Liver (tissue), 9 donors: ENCODE data around the gene ANKRD6. TPM values are rescaled to one million over a fixed set of nuclear protein-coding genes. Genes with fewer than 3 reads are reported as not detected.

Experiments used
- DNase-seq: peaks from one replicate; pipeline ENCODE4 v3.0.0-alpha.2; 2017; ENCODE audit warnings: low spot score
- H3K27ac ChIP-seq, 2 donors: one replicate each; pipeline ENCODE4 v1.7.0; 2013; ENCODE audit warnings: inconsistent platforms in 2 of 2, low read length in 2 of 2, control low read depth in 1 of 2, low read depth in 1 of 2, mild to moderate bottlenecking in 1 of 2
- H3K27me3 ChIP-seq, 4 donors: one replicate each; pipeline versions ENCODE4 v1.6.1 to v1.7.0; 2013; ENCODE audit warnings: low read length in 3 of 4, inconsistent platforms in 1 of 4, mild to moderate bottlenecking in 1 of 4, moderate library complexity in 1 of 4; ENCODE audit not compliant: control insufficient read depth in 4 of 4, insufficient read depth in 4 of 4
- H3K36me3 ChIP-seq, 4 donors: one replicate each; pipeline versions ENCODE4 v1.6.1 to v1.7.0; 2013; ENCODE audit warnings: low read length in 3 of 4, mild to moderate bottlenecking in 3 of 4, low read depth in 1 of 4, moderate library complexity in 1 of 4; ENCODE audit not compliant: control insufficient read depth in 4 of 4, insufficient read depth in 3 of 4
- H3K4me1 ChIP-seq, 4 donors: one replicate each; pipeline versions ENCODE4 v1.6.1 to v1.7.0; 2013; ENCODE audit warnings: low read length in 3 of 4, mild to moderate bottlenecking in 3 of 4, moderate library complexity in 1 of 4; ENCODE audit not compliant: control insufficient read depth in 4 of 4, insufficient read depth in 4 of 4
- H3K4me3 ChIP-seq, 3 donors: one replicate each; pipeline versions ENCODE4 v1.6.1 to v1.7.0; 2013; ENCODE audit warnings: low read length in 3 of 3, control low read depth in 1 of 3, low read depth in 1 of 3, mild to moderate bottlenecking in 1 of 3
- H3K9ac ChIP-seq, 2 donors: one replicate each; pipeline ENCODE4 v1.7.0; 2013; ENCODE audit warnings: low read length in 2 of 2, mild to moderate bottlenecking in 2 of 2, moderate library complexity in 2 of 2, control low read depth in 1 of 2, low read depth in 1 of 2
- H3K9me3 ChIP-seq, 4 donors: one replicate each; pipeline versions ENCODE4 v1.6.1 to v1.7.0; 2013; ENCODE audit warnings: low read length in 3 of 4; ENCODE audit not compliant: control insufficient read depth in 4 of 4
- CTCF ChIP-seq: fragments of 150-350 bp; IDR thresholded peaks from 2 replicates; pipeline ENCODE4 v1.5.1; 2017; ENCODE audit warnings: improper control_type of control experiment, low read depth, low read length; ENCODE audit not compliant: missing input control
- EGR1 ChIP-seq, 2 donors: IDR thresholded peaks; 2 replicates each; pipeline ENCODE4 v1.6.1; 2016 to 2018; ENCODE audit warnings: antibody characterized with exemption in 2 of 2, low read depth in 2 of 2
- FOXA1 ChIP-seq: IDR thresholded peaks from 2 replicates; pipeline ENCODE4 v1.6.1; 2016; ENCODE audit warnings: antibody characterized with exemption
- FOXA2 ChIP-seq: IDR thresholded peaks from 2 replicates; pipeline ENCODE4 v1.6.1; 2016; ENCODE audit warnings: antibody characterized with exemption
- GABPA ChIP-seq, 2 donors: IDR thresholded peaks in 1 of 2; conservative IDR thresholded peaks in 1 of 2; 2 replicates each; pipeline ENCODE4 v1.6.1; 2016; ENCODE audit warnings: antibody characterized with exemption in 2 of 2, mild to moderate bottlenecking in 1 of 2, moderate library complexity in 1 of 2
- HNF4A ChIP-seq, 2 donors: conservative IDR thresholded peaks; 2 replicates each; pipeline ENCODE4 v1.6.1; 2016; ENCODE audit warnings: antibody characterized with exemption in 2 of 2, mild to moderate bottlenecking in 2 of 2
- HNF4G ChIP-seq: IDR thresholded peaks from 2 replicates; pipeline ENCODE4 v1.6.1; 2016; ENCODE audit warnings: antibody characterized with exemption
- JUND ChIP-seq, 2 donors: IDR thresholded peaks; 2 replicates each; pipeline ENCODE4 v1.6.1; 2016; ENCODE audit warnings: antibody characterized with exemption in 2 of 2
- NR2F2 ChIP-seq: IDR thresholded peaks from 2 replicates; pipeline ENCODE4 v1.6.1; 2016; ENCODE audit warnings: antibody characterized with exemption
- RAD21 ChIP-seq, 2 donors: IDR thresholded peaks; 2 replicates each; pipeline ENCODE4 v1.6.1; 2016; ENCODE audit warnings: antibody characterized with exemption in 2 of 2, mild to moderate bottlenecking in 2 of 2
- REST ChIP-seq: IDR thresholded peaks from 2 replicates; pipeline ENCODE4 v1.6.1; 2016; ENCODE audit warnings: antibody characterized with exemption, mild to moderate bottlenecking
- RXRA ChIP-seq, 2 donors: IDR thresholded peaks; 2 replicates each; pipeline ENCODE4 v1.6.1; 2017 to 2018; ENCODE audit warnings: antibody characterized with exemption in 2 of 2, mild to moderate bottlenecking in 1 of 2
- SP1 ChIP-seq: IDR thresholded peaks from 2 replicates; pipeline ENCODE4 v1.6.1; 2018; ENCODE audit warnings: antibody characterized with exemption, mild to moderate bottlenecking
- TAF1 ChIP-seq: conservative IDR thresholded peaks from 2 replicates; pipeline ENCODE4 v1.6.1; 2016; ENCODE audit warnings: antibody characterized with exemption, mild to moderate bottlenecking
- YY1 ChIP-seq: IDR thresholded peaks from 2 replicates; pipeline ENCODE4 v1.6.1; 2016; ENCODE audit warnings: antibody characterized with exemption, mild to moderate bottlenecking
- ZBTB33 ChIP-seq: IDR thresholded peaks from 2 replicates; pipeline ENCODE4 v1.6.1; 2016; ENCODE audit warnings: antibody characterized with exemption
- WGBS: extraction: QIAGEN DNeasy Blood & Tissue Kit; methylation state at CpG from one replicate; pipeline ENCODE4 v1.1.7; 2013; 5-methylcytosine and 5-hydroxymethylcytosine counted together
- polyA plus RNA-seq, 2 donors: library from polyadenylated mRNA; stranded (reverse) in 1 of 2; unstranded in 1 of 2; fragments of 200-250 nt in 1 of 2; fragments of >200 nt in 1 of 2; fragmentation: Nextera tagmentation in 1 of 2; extraction: Ambion mirVana in 1 of 2; gene quantifications; one replicate each; pipeline versions ENCODE4 v1.2.1 to v1.2.3, GENCODE V29; 2013 to 2015
- total RNA-seq, 2 donors: library from RNA; depleted of rRNA; stranded (reverse); fragments of >200 nt; gene quantifications; one replicate each; pipeline ENCODE4 v1.2.3, GENCODE V29; 2014
- TF ChIP-seq, protein P1 (sequence below): IDR thresholded peaks from 2 replicates; pipeline ENCODE4 v1.6.1; 2016; ENCODE audit warnings: antibody characterized with exemption
- TF ChIP-seq, protein P2 (sequence below): IDR thresholded peaks from 2 replicates; pipeline ENCODE4 v1.6.1; 2016; ENCODE audit warnings: antibody characterized with exemption
- donor health status: healthy.
- donor health status: healthy.
- donor health status: healthy.
- donor health status: healthy.
- donor health status: healthy.

Gene ANKRD6
- total and polyA plus RNA-seq, 4 donors, result 2.9 to 9.2 (median 3.8) TPM

DNA sequence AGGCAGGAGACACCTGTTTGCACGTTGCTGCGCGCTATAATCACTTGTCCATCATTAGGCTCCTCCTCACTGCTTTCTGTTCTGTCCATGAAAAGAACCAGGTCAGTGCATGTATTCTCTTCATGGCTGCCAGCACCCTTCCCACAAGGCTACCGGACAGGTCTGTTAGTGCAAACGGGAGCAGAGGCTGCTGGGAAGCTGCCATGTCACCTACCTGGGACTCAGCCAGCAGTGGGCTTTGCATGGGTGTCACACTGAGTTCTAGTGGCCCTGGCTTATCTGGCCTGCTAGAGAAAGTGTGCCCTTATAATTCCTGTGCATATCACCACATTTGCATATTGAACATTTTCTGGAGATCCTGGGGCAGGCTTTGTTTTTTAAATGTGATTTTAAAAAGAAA is 180.8 kb downstream of the ANKRD6 start:
- Histone ChIP-seq H3K36me3 (peaks cover 0 to 4% (median 0%) of the 10 kb centered on the region in 4 donors), H3K9me3 (no peaks in the 10 kb centered on the region), H3K27me3 (no peaks in the 10 kb centered on the region), H3K9ac (no peak overlapping the region), H3K4me3 (no peak overlapping the region), H3K4me1 (no peaks in the 10 kb centered on the region), H3K27ac (no peak overlapping the region)
- DNase-seq, result no peak
- TF ChIP-seq REST (no peak), JUND (IDR thresholded peaks at IDR 0.05) (no peak), EGR1 (IDR thresholded peaks at IDR 0.05; ENCODE audit: low read depth in 2 of 2) (no peak), RAD21 (IDR thresholded peaks at IDR 0.05) (no peak), RXRA (IDR thresholded peaks at IDR 0.05) (no peak), TAF1 (no peak), YY1 (no peak), ZBTB33 (no peak), FOXA1 (no peak), HNF4A (conservative IDR thresholded peaks at IDR 0.05) (no peak), HNF4G (no peak), FOXA2 (no peak), CTCF (no peak), NR2F2 (no peak), SP1 (no peak), GABPA (IDR thresholded peaks at IDR 0.05 in 1 of 2, conservative IDR thresholded peaks at IDR 0.05 in 1 of 2) (no peak)
- TF ChIP-seq, protein P1, sequence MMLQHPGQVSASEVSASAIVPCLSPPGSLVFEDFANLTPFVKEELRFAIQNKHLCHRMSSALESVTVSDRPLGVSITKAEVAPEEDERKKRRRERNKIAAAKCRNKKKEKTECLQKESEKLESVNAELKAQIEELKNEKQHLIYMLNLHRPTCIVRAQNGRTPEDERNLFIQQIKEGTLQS, result no peak
- TF ChIP-seq, protein P2, sequence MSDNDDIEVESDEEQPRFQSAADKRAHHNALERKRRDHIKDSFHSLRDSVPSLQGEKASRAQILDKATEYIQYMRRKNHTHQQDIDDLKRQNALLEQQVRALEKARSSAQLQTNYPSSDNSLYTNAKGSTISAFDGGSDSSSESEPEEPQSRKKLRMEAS, result no peak
- 77% methylated on average over 5 of the region's 5 CpGs for WGBS
